IMR-90 (cell line): Measurements from ENCODE around the gene CHAC1. TPM values are rescaled to one million over a fixed set of nuclear protein-coding genes. Genes with fewer than 3 reads are reported as not detected.
A peak's percentile ranks its signal among the peaks of the same experiment; 100 is the strongest.

Experiments
- ATAC-seq: fragments of 200-7000 bp; cut with Tn5 transposase; 2 replicates; pipeline ENCODE4 v1.9.1; 2020; ENCODE audit warnings: low read depth, mild to moderate bottlenecking, moderate library complexity
- BruUV-seq: library from RNA; stranded (reverse); fragments of 400-500 nt; replicated peaks from 2 replicates; lab custom pipeline; 2021; lab: Mats Ljungman, UMichigan
- CTCF ChIA-PET: fragments of 300-600 bp; formaldehyde crosslinking; extraction: SDS; loops from one replicate; lab custom pipeline; 2021; ENCODE audit warnings: antibody characterized with exemption; lab: Yijun Ruan, JAX
- POLR2A ChIA-PET: fragments of 300-600 bp; sonication (Branson Sonifier 250); formaldehyde crosslinking; loops from one replicate; lab custom pipeline; 2022; ENCODE audit warnings: antibody characterized with exemption; ENCODE audit not compliant: unreplicated experiment; lab: Charles Lee
- DNase-seq: peaks from one replicate; pipeline ENCODE4 v3.0.0; 2013
- H2AFZ ChIP-seq: replicated peaks from 2 replicates; pipeline ENCODE3; 2013; ENCODE audit warnings: low read length, mild to moderate bottlenecking; ENCODE audit not compliant: poor library complexity
- H2AK5ac ChIP-seq: 2 replicates; pipeline ENCODE4 v1.6.1; 2013; ENCODE audit warnings: low read depth, low read length, inconsistent platforms
- H2AK9ac ChIP-seq: replicated peaks from 2 replicates; pipeline ENCODE3; 2013; ENCODE audit warnings: mild to moderate bottlenecking, low read depth, low read length, moderate library complexity; ENCODE audit not compliant: poor library complexity
- H2BK120ac ChIP-seq: 2 replicates; pipeline ENCODE4 v1.6.1; 2013; ENCODE audit warnings: low read depth, low read length, inconsistent platforms
- H2BK15ac ChIP-seq: 3 replicates; pipeline ENCODE4 v1.6.1; 2013; ENCODE audit warnings: low read depth, low read length, inconsistent platforms
- H2BK20ac ChIP-seq: 2 replicates; pipeline ENCODE4 v1.6.1; 2013; ENCODE audit warnings: low read depth, mild to moderate bottlenecking, inconsistent platforms, low read length, moderate library complexity
- H2BK5ac ChIP-seq: 2 replicates; pipeline ENCODE4 v1.6.1; 2013; ENCODE audit warnings: mild to moderate bottlenecking, low read depth, low read length, inconsistent platforms; ENCODE audit not compliant: poor library complexity, severe bottlenecking
- H3K14ac ChIP-seq: replicated peaks from 2 replicates; pipeline ENCODE4 v1.6.1; 2013; ENCODE audit warnings: low read depth, low read length, inconsistent platforms
- H3K18ac ChIP-seq: 2 replicates; pipeline ENCODE4 v1.6.1; 2013; ENCODE audit warnings: low read depth, low read length, control low read depth
- H3K23ac ChIP-seq: 2 replicates; pipeline ENCODE4 v1.6.1; 2013; ENCODE audit warnings: low read depth, low read length, inconsistent platforms
- H3K27ac ChIP-seq: 2 replicates; pipeline ENCODE4 v1.5.1; 2013; ENCODE audit warnings: mild to moderate bottlenecking, control low read depth, low read length; ENCODE audit not compliant: insufficient read depth
- H3K27me3 ChIP-seq: 2 replicates; pipeline ENCODE4 v1.6.1; 2013; ENCODE audit warnings: low read length; ENCODE audit not compliant: control insufficient read depth, insufficient read depth
- H3K36me3 ChIP-seq: 2 replicates; pipeline ENCODE4 v1.6.1; 2013; ENCODE audit warnings: low read length, mixed read lengths; ENCODE audit not compliant: control insufficient read depth, insufficient read depth
- H3K4ac ChIP-seq: 2 replicates; pipeline ENCODE4 v1.6.1; 2013; ENCODE audit warnings: low read depth, low read length, inconsistent platforms
- H3K4me1 ChIP-seq: 2 replicates; pipeline ENCODE4 v1.6.1; 2013; ENCODE audit warnings: low read length, mixed read lengths; ENCODE audit not compliant: control insufficient read depth, insufficient read depth
- H3K4me2 ChIP-seq: 2 replicates; pipeline ENCODE4 v1.6.1; 2013; ENCODE audit warnings: low read depth, mild to moderate bottlenecking, control low read depth, low read length, moderate library complexity
- H3K4me3 ChIP-seq: 2 replicates; pipeline ENCODE4 v1.5.1; 2013; ENCODE audit warnings: low read depth, mild to moderate bottlenecking, control low read depth, low read length, moderate library complexity; ENCODE audit not compliant: insufficient read depth
- H3K56ac ChIP-seq: 2 replicates; pipeline ENCODE4 v1.6.1; 2013; ENCODE audit warnings: low read length, inconsistent platforms; ENCODE audit not compliant: insufficient read depth; ENCODE audit errors: extremely low read depth
- H3K79me1 ChIP-seq, 2 experiments: 2 replicates each; pipeline ENCODE4 v1.6.1; 2013; ENCODE audit warnings: low read length in 2 of 2, inconsistent platforms in 1 of 2, low read depth in 1 of 2
- H3K9ac ChIP-seq: 2 replicates; pipeline ENCODE4 v1.6.1; 2013; ENCODE audit warnings: low read depth, low read length, control low read depth
- H3K9me1 ChIP-seq: 2 replicates; pipeline ENCODE4 v1.6.1; 2013; ENCODE audit warnings: low read length, inconsistent platforms; ENCODE audit not compliant: insufficient read depth
- H3K9me3 ChIP-seq: 2 replicates; pipeline ENCODE4 v1.6.1; 2013; ENCODE audit warnings: low read length; ENCODE audit not compliant: control insufficient read depth, insufficient read depth
- H4K20me1 ChIP-seq: 2 replicates; pipeline ENCODE4 v1.6.1; 2013; ENCODE audit warnings: low read length, inconsistent platforms; ENCODE audit not compliant: insufficient read depth
- H4K5ac ChIP-seq: 2 replicates; pipeline ENCODE4 v1.6.1; 2013; ENCODE audit warnings: mild to moderate bottlenecking, low read depth, low read length, control low read depth
- H4K8ac ChIP-seq, 2 experiments: 2 replicates each; pipeline ENCODE4 v1.6.1; 2013; ENCODE audit warnings: low read depth in 2 of 2, low read length in 2 of 2, control low read depth in 1 of 2, inconsistent platforms in 1 of 2
- H4K91ac ChIP-seq: 2 replicates; pipeline ENCODE4 v1.6.1; 2013; ENCODE audit warnings: low read depth, low read length, inconsistent platforms; ENCODE audit not compliant: insufficient read depth
- BHLHE40 ChIP-seq: fragments of 150-350 bp; IDR thresholded peaks from 2 replicates; pipeline ENCODE4 v1.6.1; 2016; ENCODE audit warnings: mild to moderate bottlenecking, low read depth, low read length
- CEBPB ChIP-seq: IDR thresholded peaks from 2 replicates; pipeline ENCODE4 v1.6.1; 2012; ENCODE audit warnings: low read depth, low read length, improper control_type of control experiment
- CHD1 ChIP-seq: IDR thresholded peaks from 2 replicates; pipeline ENCODE4 v1.6.1; 2012; ENCODE audit warnings: low read depth, low read length, improper control_type of control experiment
- CTCF ChIP-seq: conservative IDR thresholded peaks from 2 replicates; pipeline ENCODE4 v1.5.1; 2012; ENCODE audit warnings: mild to moderate bottlenecking, low read depth, low read length, improper control_type of control experiment
- ELK1 ChIP-seq: fragments of 150-350 bp; IDR thresholded peaks from 2 replicates; pipeline ENCODE4 v1.6.1; 2016; ENCODE audit warnings: low read depth, mild to moderate bottlenecking, low read length, moderate library complexity, borderline replicate concordance
- FOS ChIP-seq: fragments of 150-350 bp; IDR thresholded peaks from 2 replicates; pipeline ENCODE4 v1.6.1; 2016; ENCODE audit warnings: low read depth, low read length
- MAFK ChIP-seq: IDR thresholded peaks from 2 replicates; pipeline ENCODE4 v1.6.1; 2012; ENCODE audit warnings: low read depth, low read length, improper control_type of control experiment
- MAZ ChIP-seq: IDR thresholded peaks from 2 replicates; pipeline ENCODE4 v1.6.1; 2012; ENCODE audit warnings: low read depth, mild to moderate bottlenecking, low read length, improper control_type of control experiment, moderate library complexity, borderline replicate concordance
- MXI1 ChIP-seq: IDR thresholded peaks from 2 replicates; pipeline ENCODE4 v1.6.1; 2012; ENCODE audit warnings: low read depth, mild to moderate bottlenecking, low read length, moderate library complexity, borderline replicate concordance
- NFE2L2 ChIP-seq: fragments of 150-350 bp; IDR thresholded peaks from 2 replicates; pipeline ENCODE4 v1.6.1; 2016; ENCODE audit warnings: low read depth, mild to moderate bottlenecking, low read length
- POLR2A ChIP-seq: IDR thresholded peaks from 2 replicates; pipeline ENCODE4 v1.6.1; 2012; ENCODE audit warnings: mild to moderate bottlenecking, low read depth, low read length
- RAD21 ChIP-seq: IDR thresholded peaks from 2 replicates; pipeline ENCODE4 v1.6.1; 2012; ENCODE audit warnings: low read length, improper control_type of control experiment
- RCOR1 ChIP-seq: IDR thresholded peaks from 2 replicates; pipeline ENCODE4 v1.6.1; 2012; ENCODE audit warnings: mild to moderate bottlenecking, low read length, improper control_type of control experiment; ENCODE audit not compliant: insufficient replicate concordance
- RFX5 ChIP-seq: IDR thresholded peaks from 2 replicates; pipeline ENCODE4 v1.8.0; 2012; ENCODE audit warnings: low read depth, mild to moderate bottlenecking, low read length, moderate library complexity
- SMC3 ChIP-seq: fragments of 150-350 bp; IDR thresholded peaks from 2 replicates; pipeline ENCODE4 v1.6.1; 2016; ENCODE audit warnings: low read depth, mild to moderate bottlenecking, antibody characterized with exemption, low read length, moderate library complexity
- USF2 ChIP-seq: fragments of 150-350 bp; IDR thresholded peaks from 2 replicates; pipeline ENCODE4 v1.6.1; 2017; ENCODE audit warnings: mild to moderate bottlenecking, antibody characterized with exemption, low read length, low read depth
- WGBS, 2 experiments: methylation state at CpG; one replicate each; pipeline versions ENCODE4 v1.1.5 to v1.1.7; 2013; ENCODE audit warnings: missing lambda C conversion rate in 2 of 2; ENCODE audit not compliant: insufficient read length in 1 of 2; ENCODE audit errors: extremely low coverage in 2 of 2; 5-methylcytosine and 5-hydroxymethylcytosine counted together
- dilution Hi-C: fragments of 300-500 bp; cut with HindIII; formaldehyde crosslinking; loops from one replicate; pipeline ENCODE4 v1.14.3; 2018; ENCODE audit warnings: low sequenced_read_pairs; ENCODE audit not compliant: unreplicated experiment
- in situ Hi-C: fragments of 300-500 bp; cut with MboI; formaldehyde crosslinking; loops from 3 replicates; pipeline ENCODE4 v1.14.3; 2019; ENCODE audit warnings: low sequenced_read_pairs, inconsistent platforms, mixed read lengths
- intact Hi-C: fragments of 100-400 bp; cut with micrococcal nuclease; formaldehyde crosslinking; loops from 2 replicates; pipeline ENCODE4 v1.10.0; 2022
- polyA plus RNA-seq, 3 experiments: library from polyadenylated mRNA; depleted of rRNA; stranded (reverse); fragments of >200 nt; gene quantifications; 2 replicates each; pipeline ENCODE4 v1.2.3, GENCODE V29; 2012; ENCODE audit warnings: low replicate concordance in 1 of 3
- total RNA-seq: library from RNA; depleted of rRNA; stranded (reverse); fragments of >200 nt; gene quantifications from 2 replicates; pipeline ENCODE4 v1.2.3, GENCODE V29; 2012

CHAC1 gene
- total and polyA plus RNA-seq, 2 of the 4 experiments (the other 2 are of a cell fraction): 51.3 to 77.8 TPM

GRCh38 chr15:40953713-40954074 is 423 bp downstream of the CHAC1 start:
- H3K4me3 ChIP-seq: peak overlapping the region; percentile 70
- H3K4me2 ChIP-seq: peak overlapping the region; percentile 85
- peaks cover 28% of the 10 kb centered on the region for H3K36me3 ChIP-seq
- ChIA-PET CTCF (interaction anchor here (0.9 to 4.6 kb wide), 3 partner anchors 12 to 65 kb away, joined by 5 to 23 read pairs (median 11); no protein-coding TSS in a partner anchor), POLR2A (interaction anchor here (0.8 to 1.4 kb wide), 6 partner anchors 11 to 379 kb away, joined by 3 to 6 read pairs (median 4); no protein-coding TSS in a partner anchor)
- H3K18ac ChIP-seq: peak overlapping the region; percentile 16; the same call in 1 of the 2 replicates
- H4K20me1 ChIP-seq: peaks cover 53% of the 10 kb centered on the region
- peak overlapping the region; percentile 80 for H3K9ac ChIP-seq
- H2BK5ac ChIP-seq: peak overlapping the region; percentile 59
- H4K8ac ChIP-seq: peak overlapping the region; percentile 48 to 83; a peak in 3 of 4 replicates
- H3K79me1 ChIP-seq: peaks cover 18 to 62% of the 10 kb centered on the region in 2 experiments
- intact Hi-C loops (loop anchor here (2.0 to 5.0 kb wide), 2 partner anchors 29 to 64 kb away; no protein-coding TSS in a partner anchor), in situ Hi-C loops (no loop called here), dilution Hi-C loops (no loop called here)
- peak overlapping the region; percentile 12; the same call in 1 of the 2 replicates for H4K5ac ChIP-seq
- H3K4me1 ChIP-seq: peaks cover 31% of the 10 kb centered on the region
- peak; percentile 7 for ATAC-seq
- H3K9me1 ChIP-seq: peaks cover 32% of the 10 kb centered on the region
- no peak overlapping the region for H2BK15ac ChIP-seq
- peak overlapping the region; percentile 99 for H2AK9ac ChIP-seq
- peak overlapping the region; percentile 88 for H2AK5ac ChIP-seq
- H3K4ac ChIP-seq: peak overlapping the region; percentile 87
- peak overlapping the region; percentile 58; the same call in 1 of the 2 replicates for H3K56ac ChIP-seq
- no peaks in the 10 kb centered on the region for H3K9me3 ChIP-seq
- no peak for DNase-seq
- peak overlapping the region; percentile 66 for H4K91ac ChIP-seq
- no TSS peak for BruUV-seq
- H3K23ac ChIP-seq: peak overlapping the region; percentile 98
- H3K27me3 ChIP-seq: no peaks in the 10 kb centered on the region
- no peak overlapping the region for H2BK20ac ChIP-seq
- peak overlapping the region; percentile 73 for H3K27ac ChIP-seq
- peak overlapping the region; percentile 75 for H2BK120ac ChIP-seq
- H3K14ac ChIP-seq: peak overlapping the region; percentile 66
- peak overlapping the region; percentile 96 for H2AFZ ChIP-seq
- 14% methylated on average over 10 of the region's 17 CpGs; no CpG with 5 or more reads in 1 of the 2 experiments for WGBS, 2 experiments
- no peak for TF ChIP-seq RCOR1
- no peak for TF ChIP-seq MXI1
- TF ChIP-seq USF2: no peak
- no peak for TF ChIP-seq BHLHE40
- no peak for TF ChIP-seq CHD1
- TF ChIP-seq RFX5: no peak
- TF ChIP-seq MAZ: no peak
- TF ChIP-seq ELK1: no peak
- TF ChIP-seq CEBPB: no peak
- TF ChIP-seq RAD21: no peak
- TF ChIP-seq FOS: no peak
- TF ChIP-seq CTCF: no peak
- TF ChIP-seq NFE2L2: no peak
- TF ChIP-seq POLR2A: no peak
- no peak for TF ChIP-seq MAFK
- TF ChIP-seq SMC3: no peak
